ENCODE data around the gene PDE4D. TPM values are rescaled to one million over a fixed set of nuclear protein-coding genes. Genes with fewer than 3 reads are reported as not detected.

Gene PDE4D
- total RNA-seq, 1 donor from 2014 or later, result 11.8 TPM

- peaks cover 54% of the 10 kb centered on the region for H3K4me1 Mint-ChIP-seq
- TF ChIP-seq, protein P1, sequence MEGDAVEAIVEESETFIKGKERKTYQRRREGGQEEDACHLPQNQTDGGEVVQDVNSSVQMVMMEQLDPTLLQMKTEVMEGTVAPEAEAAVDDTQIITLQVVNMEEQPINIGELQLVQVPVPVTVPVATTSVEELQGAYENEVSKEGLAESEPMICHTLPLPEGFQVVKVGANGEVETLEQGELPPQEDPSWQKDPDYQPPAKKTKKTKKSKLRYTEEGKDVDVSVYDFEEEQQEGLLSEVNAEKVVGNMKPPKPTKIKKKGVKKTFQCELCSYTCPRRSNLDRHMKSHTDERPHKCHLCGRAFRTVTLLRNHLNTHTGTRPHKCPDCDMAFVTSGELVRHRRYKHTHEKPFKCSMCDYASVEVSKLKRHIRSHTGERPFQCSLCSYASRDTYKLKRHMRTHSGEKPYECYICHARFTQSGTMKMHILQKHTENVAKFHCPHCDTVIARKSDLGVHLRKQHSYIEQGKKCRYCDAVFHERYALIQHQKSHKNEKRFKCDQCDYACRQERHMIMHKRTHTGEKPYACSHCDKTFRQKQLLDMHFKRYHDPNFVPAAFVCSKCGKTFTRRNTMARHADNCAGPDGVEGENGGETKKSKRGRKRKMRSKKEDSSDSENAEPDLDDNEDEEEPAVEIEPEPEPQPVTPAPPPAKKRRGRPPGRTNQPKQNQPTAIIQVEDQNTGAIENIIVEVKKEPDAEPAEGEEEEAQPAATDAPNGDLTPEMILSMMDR (conservative IDR thresholded peaks at IDR 0.05), result no peak
- no peaks in the 10 kb centered on the region for H3K36me3 Mint-ChIP-seq (ENCODE audit: low read depth)
- H3K27me3 Mint-ChIP-seq (ENCODE audit: low read depth), result no peaks in the 10 kb centered on the region
- DNase-seq (ENCODE audit: low read depth, low spot score), result no peak
- H3K27ac Mint-ChIP-seq (ENCODE audit: unreplicated experiment), result no peak overlapping the region
- H3K9me3 Mint-ChIP-seq, result no peaks in the 10 kb centered on the region
- H3K4me3 Mint-ChIP-seq, result no peak overlapping the region
Observed at GRCh38 chr5:59260200-59260599, 633.3 kb downstream of the PDE4D start.

DNA sequence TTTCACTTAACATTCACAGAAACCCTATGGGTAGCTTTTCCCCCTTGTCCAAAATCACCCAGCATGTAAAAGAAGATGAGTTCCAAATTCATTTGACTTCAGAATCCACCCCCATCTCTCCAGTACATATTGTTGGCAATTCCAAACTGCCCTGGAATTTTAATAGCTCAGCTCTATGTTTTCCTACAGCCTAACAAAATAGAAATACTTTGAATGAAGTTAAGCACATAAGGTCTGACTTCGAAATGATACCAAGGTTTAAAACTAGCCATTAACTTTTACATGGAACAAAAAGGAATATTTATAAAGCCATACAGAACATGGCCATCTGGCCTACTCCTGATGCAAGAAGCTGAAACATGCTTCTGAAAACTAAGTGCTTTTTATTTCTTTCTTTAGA is 634.3 kb downstream of the PDE4D start:
- H3K4me1 Mint-ChIP-seq, result peaks cover 52% of the 10 kb centered on the region
- no peak overlapping the region for H3K27ac Mint-ChIP-seq (ENCODE audit: unreplicated experiment)
- no peaks in the 10 kb centered on the region for H3K27me3 Mint-ChIP-seq (ENCODE audit: low read depth)
- TF ChIP-seq, protein P1 (conservative IDR thresholded peaks at IDR 0.05), result no peak
- H3K4me3 Mint-ChIP-seq, result no peak overlapping the region
- DNase-seq (ENCODE audit: low read depth, low spot score), result no peak
- no peaks in the 10 kb centered on the region for H3K9me3 Mint-ChIP-seq
- H3K36me3 Mint-ChIP-seq (ENCODE audit: low read depth), result no peaks in the 10 kb centered on the region

DNA sequence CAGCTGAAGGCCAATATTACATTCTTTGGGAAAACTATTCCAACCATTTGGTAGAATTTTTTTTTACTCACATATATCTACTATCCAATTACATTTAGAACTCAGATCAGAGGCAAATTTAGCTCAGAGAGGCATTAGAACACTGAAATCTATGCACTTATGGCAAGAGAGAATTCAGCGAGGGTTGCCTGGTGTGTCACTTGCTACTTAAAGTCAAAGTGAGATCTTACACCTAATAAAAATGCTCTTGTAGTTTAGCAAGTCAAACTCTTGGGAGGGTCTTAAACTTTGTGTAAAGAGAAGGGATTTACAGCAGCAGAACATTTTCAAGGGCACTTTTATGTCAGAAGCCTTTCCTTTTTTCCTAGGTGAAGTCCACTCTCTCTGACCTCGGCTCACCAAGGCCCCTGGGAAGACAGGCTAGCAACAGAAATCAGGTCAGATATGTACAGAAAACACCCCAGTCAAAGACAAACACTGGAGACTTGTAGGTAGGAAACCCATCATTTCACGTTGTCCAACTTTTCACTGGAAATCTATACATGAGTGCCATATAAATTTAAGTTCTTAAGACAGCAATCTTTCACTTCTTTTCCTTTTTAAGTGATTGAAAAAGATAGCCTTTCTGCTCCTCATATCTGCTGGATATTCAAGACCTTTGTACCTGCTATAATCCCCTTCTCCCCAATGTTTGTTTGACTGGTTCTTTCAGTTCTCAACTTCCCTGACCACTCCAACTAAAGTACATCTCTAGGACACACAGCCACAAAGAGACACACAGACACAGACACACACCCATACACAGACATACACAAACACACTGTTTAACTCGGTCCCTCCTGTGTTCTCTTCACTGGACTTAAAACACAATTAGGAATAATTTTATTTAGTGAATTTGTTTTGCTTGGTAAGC is 635.8 kb downstream of the PDE4D start:
- no peak for DNase-seq (ENCODE audit: low read depth, low spot score)
- no peaks in the 10 kb centered on the region for H3K27me3 Mint-ChIP-seq (ENCODE audit: low read depth)
- TF ChIP-seq, protein P1 (conservative IDR thresholded peaks at IDR 0.05), result no peak
- no peaks in the 10 kb centered on the region for H3K36me3 Mint-ChIP-seq (ENCODE audit: low read depth)
- no peak overlapping the region for H3K27ac Mint-ChIP-seq (ENCODE audit: unreplicated experiment)
- no peak overlapping the region for H3K4me3 Mint-ChIP-seq
- H3K9me3 Mint-ChIP-seq, result no peaks in the 10 kb centered on the region
- H3K4me1 Mint-ChIP-seq, result peaks cover 52% of the 10 kb centered on the region

DNA sequence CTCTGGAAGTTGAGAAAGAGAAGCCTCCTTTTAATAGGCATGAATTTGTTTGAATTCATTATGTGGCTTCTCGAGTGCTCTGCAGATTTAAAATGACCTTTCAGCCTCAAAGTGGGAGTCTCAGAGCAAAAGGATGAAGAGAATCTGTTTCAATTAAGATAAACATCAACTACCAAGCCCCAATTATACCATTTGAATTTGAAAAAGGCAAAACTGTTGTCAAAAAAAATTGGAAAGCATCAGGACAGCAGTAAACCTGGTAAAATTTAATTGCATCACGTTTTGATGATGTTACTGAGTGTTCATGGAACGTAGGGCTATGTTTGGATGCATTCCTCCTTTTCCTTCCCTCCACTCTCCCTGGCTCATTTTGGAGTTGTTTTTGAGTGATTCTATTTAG is 637.2 kb downstream of the PDE4D start:
- Mint-ChIP-seq H3K4me3 (no peak overlapping the region), H3K9me3 (peaks cover 4% of the 10 kb centered on the region), H3K27ac (ENCODE audit: unreplicated experiment) (no peak overlapping the region), H3K27me3 (ENCODE audit: low read depth) (no peaks in the 10 kb centered on the region), H3K36me3 (ENCODE audit: low read depth) (peaks cover 4% of the 10 kb centered on the region), H3K4me1 (peaks cover 46% of the 10 kb centered on the region)
- TF ChIP-seq, protein P1 (conservative IDR thresholded peaks at IDR 0.05), result no peak
- no peak for DNase-seq (ENCODE audit: low read depth, low spot score)

GRCh38 chr5:59254055-59254687 is 639.4 kb downstream of the PDE4D start:
- TF ChIP-seq, protein P1 (conservative IDR thresholded peaks at IDR 0.05), result no peak
- H3K4me1 Mint-ChIP-seq, result peaks cover 30% of the 10 kb centered on the region
- peaks cover 9% of the 10 kb centered on the region for H3K9me3 Mint-ChIP-seq
- H3K27ac Mint-ChIP-seq (ENCODE audit: unreplicated experiment), result no peak overlapping the region
- peaks cover 4% of the 10 kb centered on the region for H3K36me3 Mint-ChIP-seq (ENCODE audit: low read depth)
- no peaks in the 10 kb centered on the region for H3K27me3 Mint-ChIP-seq (ENCODE audit: low read depth)
- H3K4me3 Mint-ChIP-seq, result no peak overlapping the region
- DNase-seq (ENCODE audit: low read depth, low spot score), result no peak
